MM.1S (cell line): Measurements from ENCODE around the gene GDPD5.

Source experiments
- DNase-seq: peaks from one replicate; pipeline ENCODE4 v3.0.0-alpha.2; 2015
- H2AFZ ChIP-seq: fragments of 300-600 bp; sonication (generic); 2 replicates; pipeline ENCODE4 v1.6.0; 2016; ENCODE audit warnings: antibody characterized with exemption, low read length
- H3F3A ChIP-seq: fragments of 300-600 bp; sonication (generic); 2 replicates; pipeline ENCODE4 v1.6.1; 2016; ENCODE audit warnings: mild to moderate bottlenecking, antibody characterized with exemption, low read length, moderate library complexity, mixed read lengths; ENCODE audit not compliant: insufficient read depth
- H3K27ac ChIP-seq: fragments of 300-600 bp; sonication (generic); 2 replicates; pipeline ENCODE4 v1.5.1; 2016; ENCODE audit warnings: mild to moderate bottlenecking, low read length
- H3K27me3 ChIP-seq: fragments of 300-600 bp; sonication (generic); replicated peaks from 2 replicates; pipeline ENCODE4 v1.6.0; 2016; ENCODE audit warnings: low read length; ENCODE audit not compliant: insufficient read depth
- H3K36me3 ChIP-seq: fragments of 300-600 bp; sonication (generic); replicated peaks from 2 replicates; pipeline ENCODE4 v1.6.1; 2016; ENCODE audit warnings: mild to moderate bottlenecking, low read length, mixed read lengths; ENCODE audit not compliant: insufficient read depth
- H3K4me1 ChIP-seq: fragments of 300-600 bp; sonication (generic); 2 replicates; pipeline ENCODE4 v1.6.1; 2016; ENCODE audit warnings: low read length, mixed read lengths
- H3K4me2 ChIP-seq: fragments of 300-600 bp; sonication (generic); 2 replicates; pipeline ENCODE4 v1.6.0; 2016; ENCODE audit warnings: low read depth, low read length
- H3K4me3 ChIP-seq: fragments of 300-600 bp; sonication (generic); 2 replicates; pipeline ENCODE4 v1.5.1; 2016; ENCODE audit warnings: low read length, mixed read lengths
- H3K79me2 ChIP-seq: fragments of 300-600 bp; sonication (generic); 2 replicates; pipeline ENCODE4 v1.6.1; 2016; ENCODE audit warnings: mixed run types, low read length, mixed read lengths
- H3K9ac ChIP-seq: fragments of 300-600 bp; sonication (generic); 2 replicates; pipeline ENCODE4 v1.6.1; 2016; ENCODE audit warnings: low read length, mixed read lengths
- H3K9me2 ChIP-seq: fragments of 300-600 bp; sonication (generic); replicated peaks from 2 replicates; pipeline ENCODE4 v1.6.1; 2016; ENCODE audit warnings: mild to moderate bottlenecking, low read length, mixed read lengths; ENCODE audit not compliant: insufficient read depth
- H3K9me3 ChIP-seq: fragments of 300-600 bp; sonication (generic); replicated peaks from 2 replicates; pipeline ENCODE4 v1.6.1; 2016; ENCODE audit warnings: mild to moderate bottlenecking, low read length, mixed read lengths; ENCODE audit not compliant: insufficient read depth
- H4K20me1 ChIP-seq: fragments of 300-600 bp; sonication (generic); 2 replicates; pipeline ENCODE4 v1.6.1; 2016; ENCODE audit warnings: mild to moderate bottlenecking, low read length, moderate library complexity, mixed read lengths; ENCODE audit not compliant: insufficient read depth
- CTCF ChIP-seq: fragments of 300-600 bp; sonication (generic); IDR thresholded peaks from 2 replicates; pipeline ENCODE4 v1.5.1; 2016; ENCODE audit warnings: antibody characterized with exemption, low read length, mixed read lengths
- EZH2 ChIP-seq: fragments of 300-600 bp; sonication (generic); optimal IDR thresholded peaks from 2 replicates; pipeline ENCODE3; 2017; ENCODE audit warnings: low read depth, mild to moderate bottlenecking, antibody characterized with exemption, low read length, mixed read lengths
- EZH2phosphoT487 ChIP-seq: fragments of 300-600 bp; sonication (generic); IDR thresholded peaks from 2 replicates; pipeline ENCODE4 v1.6.1; 2018; ENCODE audit warnings: antibody characterized with exemption, low read length

The GDPD5 gene

GRCh38 chr11:75430714-75431532, 94.8 kb downstream of the GDPD5 start:
- TF ChIP-seq CTCF (no peak), EZH2phosphoT487 (no peak), EZH2 (no peak)
- Histone ChIP-seq H3K9me3 (no peaks in the 10 kb centered on the region), H3K9ac (no peak overlapping the region), H3K27ac (no peak overlapping the region), H2AFZ (no peak overlapping the region), H3K79me2 (no peaks in the 10 kb centered on the region), H4K20me1 (no peaks in the 10 kb centered on the region), H3K36me3 (no peaks in the 10 kb centered on the region), H3K4me3 (no peak overlapping the region), H3F3A (no peaks in the 10 kb centered on the region), H3K4me1 (no peaks in the 10 kb centered on the region), H3K9me2 (no peaks in the 10 kb centered on the region), H3K4me2 (no peak overlapping the region), H3K27me3 (peaks cover 56% of the 10 kb centered on the region)
- no peak for DNase-seq

- H3K27ac ChIP-seq, result no peak overlapping the region
- no peaks in the 10 kb centered on the region for H3K9me3 ChIP-seq
- no peaks in the 10 kb centered on the region for H3K79me2 ChIP-seq
- H3K27me3 ChIP-seq, result peaks cover 48% of the 10 kb centered on the region
- H3K9ac ChIP-seq, result no peak overlapping the region
- H3K36me3 ChIP-seq, result no peaks in the 10 kb centered on the region
- no peaks in the 10 kb centered on the region for H4K20me1 ChIP-seq
- H3K4me1 ChIP-seq, result no peaks in the 10 kb centered on the region
- no peak for DNase-seq
- no peaks in the 10 kb centered on the region for H3F3A ChIP-seq
- H3K4me3 ChIP-seq, result no peak overlapping the region
- TF ChIP-seq CTCF (no peak), EZH2phosphoT487 (no peak), EZH2 (no peak)
- H2AFZ ChIP-seq, result no peak overlapping the region
- H3K4me2 ChIP-seq, result no peak overlapping the region
- no peaks in the 10 kb centered on the region for H3K9me2 ChIP-seq
These were observed 95.6 kb downstream of the GDPD5 start for GRCh38 chr11:75429902-75430713.

- no peaks in the 10 kb centered on the region for H3K9me3 ChIP-seq
- H3K9me2 ChIP-seq, result no peaks in the 10 kb centered on the region
- TF ChIP-seq CTCF (no peak), EZH2 (no peak), EZH2phosphoT487 (no peak)
- H3K4me1 ChIP-seq, result no peaks in the 10 kb centered on the region
- H3K9ac ChIP-seq, result no peak overlapping the region
- H3K4me2 ChIP-seq, result no peak overlapping the region
- H3F3A ChIP-seq, result no peaks in the 10 kb centered on the region
- H3K79me2 ChIP-seq, result no peaks in the 10 kb centered on the region
- H3K4me3 ChIP-seq, result no peak overlapping the region
- no peak overlapping the region for H3K27ac ChIP-seq
- no peak overlapping the region for H2AFZ ChIP-seq
- no peak for DNase-seq
- no peaks in the 10 kb centered on the region for H3K36me3 ChIP-seq
- no peaks in the 10 kb centered on the region for H4K20me1 ChIP-seq
- H3K27me3 ChIP-seq, result peaks cover 43% of the 10 kb centered on the region
These were observed 96.2 kb downstream of the GDPD5 start for GRCh38 chr11:75429641-75429901.
